Activated naive CD4-positive, alpha-beta T cell treated with anti-CD3 and anti-CD28 coated beads, Interleukin-2, amount 50 U/mL, for 72 hours (primary cell): ENCODE measurements around the gene OR13C9. TPM values are rescaled to one million over a fixed set of nuclear protein-coding genes. Genes with fewer than 3 reads are reported as not detected.

Experiments
- ATAC-seq, 2 donors: fragments of 150-1000 bp; cut with Tn5 transposase; 2 replicates each; pipeline ENCODE4 v1.10.0; 2021; ENCODE audit warnings: mild to moderate bottlenecking in 2 of 2, moderate library complexity in 2 of 2
- DNase-seq, 2 donors: peaks; one replicate each; pipeline ENCODE4 v3.0.0; 2021 to 2022; ENCODE audit warnings: low spot score in 2 of 2
- H3K27ac Mint-ChIP-seq, 2 donors: one replicate each; pipeline ENCODE4 v1.8.0; 2022; ENCODE audit warnings: mild to moderate bottlenecking in 2 of 2, mixed read lengths in 2 of 2
- H3K36me3 Mint-ChIP-seq, 2 donors: one replicate each; pipeline ENCODE4 v1.8.0; 2022; ENCODE audit warnings: mixed read lengths in 2 of 2
- H3K9me3 Mint-ChIP-seq, 2 donors: one replicate each; pipeline ENCODE4 v1.8.0; 2022; ENCODE audit warnings: mixed read lengths in 2 of 2
- total RNA-seq, 2 donors: library from RNA; stranded (reverse); gene quantifications; one replicate each; pipeline ENCODE4 v1.2.3, GENCODE V29; 2022

Gene OR13C9
- total RNA-seq, 2 donors from 2014 or later = not detected

DNA sequence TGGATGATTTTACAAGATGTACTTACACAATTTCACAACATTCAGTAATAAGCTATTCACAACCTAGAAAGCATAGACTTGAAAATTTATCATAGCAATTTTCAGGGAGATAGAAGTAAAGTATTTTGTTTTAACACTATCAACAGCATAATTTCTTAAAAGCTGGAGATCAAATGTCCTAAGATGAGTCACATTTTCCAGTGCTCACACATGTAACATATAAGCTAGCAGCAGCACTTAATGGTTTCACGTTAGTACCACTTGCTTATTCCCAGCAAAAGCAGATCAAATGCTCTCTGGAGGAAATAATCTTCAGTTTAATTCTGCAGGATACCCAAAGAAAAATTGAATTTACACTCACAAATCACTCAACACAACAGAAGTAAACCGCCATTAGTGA lies 42.5 kb downstream of the OR13C9 start:
- no peaks in the 10 kb centered on the region for H3K36me3 Mint-ChIP-seq
- peaks cover 7 to 10% of the 10 kb centered on the region in 2 donors for H3K9me3 Mint-ChIP-seq
- no peak for DNase-seq
- no peak overlapping the region for H3K27ac Mint-ChIP-seq
- ATAC-seq = no peak

GRCh38 chr9:104572612-104573011 lies 45.4 kb downstream of the OR13C9 start:
- Mint-ChIP-seq H3K9me3 (peaks cover 7 to 10% of the 10 kb centered on the region in 2 donors), H3K27ac (no peak overlapping the region), H3K36me3 (no peaks in the 10 kb centered on the region)
- ATAC-seq (no peak), DNase-seq (no peak)

DNA sequence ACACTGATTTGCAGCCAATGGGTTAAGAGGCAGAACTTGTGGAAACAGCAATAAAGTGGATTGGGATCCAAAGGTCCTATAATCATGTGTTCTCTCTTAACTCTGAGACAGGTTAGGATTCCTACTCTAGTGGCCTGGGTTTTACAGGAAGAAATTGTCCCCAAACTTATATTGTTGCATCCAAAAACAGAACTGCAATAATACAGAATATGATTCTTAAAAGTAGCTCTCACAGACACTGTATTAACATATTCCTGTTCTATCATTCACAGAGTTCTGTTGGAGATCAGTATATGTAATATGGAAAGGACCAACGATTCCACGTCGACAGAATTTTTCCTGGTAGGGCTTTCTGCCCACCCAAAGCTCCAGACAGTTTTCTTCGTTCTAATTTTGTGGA lies 49.1 kb downstream of the OR13C9 start, which contains the start of gene OR13C8:
Gene OR13C8 (plus strand): TSS at position 301 of the 400 bp plus-strand sequence. CDS start 0 bp downstream, at position 301.
- no peak for ATAC-seq
- H3K27ac Mint-ChIP-seq = no peak within 1 kb of the TSS

More for the DNA sequence above, 49.1 kb downstream of the OR13C9 start, which contains the start of gene OR13C8:
- no peak for DNase-seq
- Mint-ChIP-seq H3K9me3 (peaks cover 7 to 10% of the 10 kb centered on the region in 2 donors), H3K36me3 (no peaks in the 10 kb centered on the region)

Other genes with a start within 250 kb of the OR13C9 start
- not detected for gene OR13F1, start 113.9 kb downstream of the OR13C9 start, total RNA-seq
- gene OR13C4, start 91.0 kb downstream of the OR13C9 start, total RNA-seq = not detected
- not detected for gene OR13C3, start 81.3 kb downstream of the OR13C9 start, total RNA-seq
- gene OR13C8, start 49.0 kb downstream of the OR13C9 start, total RNA-seq = not detected
- gene OR13C5, start 18.8 kb downstream of the OR13C9 start, total RNA-seq = not detected
- not detected for gene OR13C2, start 12.6 kb downstream of the OR13C9 start, total RNA-seq
- gene OR13D1, start 76.3 kb upstream of the OR13C9 start, total RNA-seq = not detected
- gene NIPSNAP3A, start 129.5 kb upstream of the OR13C9 start, total RNA-seq = 10 to 100 TPM; 15.2 to 17.4 TPM
- gene NIPSNAP3B, start 145.9 kb upstream of the OR13C9 start, total RNA-seq = 1 to 10 TPM; 1.5 to 1.7 TPM